ENCODE data around the gene OR5AR1. TPM values are rescaled to one million over a fixed set of nuclear protein-coding genes. Genes with fewer than 3 reads are reported as not detected.

Gene OR5AR1
- total RNA-seq: not detected

DNA sequence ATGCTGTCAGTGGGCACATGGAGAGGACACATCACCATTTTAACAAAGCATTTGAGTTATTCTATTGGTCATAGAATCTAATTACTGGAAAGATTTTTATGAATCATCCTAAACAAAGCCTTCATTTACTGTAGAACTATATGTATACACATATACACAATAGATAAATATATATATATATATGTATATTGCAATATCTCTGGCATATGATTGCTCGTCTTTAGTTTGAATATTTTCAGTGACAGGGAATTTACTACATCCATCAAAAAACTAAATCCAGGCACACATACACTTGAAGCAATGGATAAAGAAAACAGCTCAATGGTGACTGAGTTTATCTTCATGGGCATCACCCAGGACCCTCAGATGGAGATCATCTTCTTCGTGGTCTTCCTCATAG lies at the start of gene OR5AR1:
Gene OR5AR1, plus strand, starts transcription at position 301 of the 400 bp plus-strand sequence. Its CDS starts 0 bp downstream, at position 301.
- no peaks in the 10 kb centered on the region for H3K36me3 ChIP-seq
- no peaks in the 10 kb centered on the region for H3K4me1 ChIP-seq
- H3K27me3 ChIP-seq: no peaks in the 10 kb centered on the region
- H3K4me3 ChIP-seq: no peak within 1 kb of the TSS
- no peak for DNase-seq (ENCODE audit: extremely low spot score in 2 of 2)
- no peaks in the 10 kb centered on the region for H3K9me3 ChIP-seq
- intact Hi-C loops (cut with DNase I): no loop called here
- TF ChIP-seq POLR2A (IDR thresholded peaks at IDR 0.05) (no peak), POLR2AphosphoS5 (IDR thresholded peaks at IDR 0.05; ENCODE audit: insufficient read depth in 1 of 2, low read depth in 1 of 2) (no peak)
- TF ChIP-seq, protein P1, sequence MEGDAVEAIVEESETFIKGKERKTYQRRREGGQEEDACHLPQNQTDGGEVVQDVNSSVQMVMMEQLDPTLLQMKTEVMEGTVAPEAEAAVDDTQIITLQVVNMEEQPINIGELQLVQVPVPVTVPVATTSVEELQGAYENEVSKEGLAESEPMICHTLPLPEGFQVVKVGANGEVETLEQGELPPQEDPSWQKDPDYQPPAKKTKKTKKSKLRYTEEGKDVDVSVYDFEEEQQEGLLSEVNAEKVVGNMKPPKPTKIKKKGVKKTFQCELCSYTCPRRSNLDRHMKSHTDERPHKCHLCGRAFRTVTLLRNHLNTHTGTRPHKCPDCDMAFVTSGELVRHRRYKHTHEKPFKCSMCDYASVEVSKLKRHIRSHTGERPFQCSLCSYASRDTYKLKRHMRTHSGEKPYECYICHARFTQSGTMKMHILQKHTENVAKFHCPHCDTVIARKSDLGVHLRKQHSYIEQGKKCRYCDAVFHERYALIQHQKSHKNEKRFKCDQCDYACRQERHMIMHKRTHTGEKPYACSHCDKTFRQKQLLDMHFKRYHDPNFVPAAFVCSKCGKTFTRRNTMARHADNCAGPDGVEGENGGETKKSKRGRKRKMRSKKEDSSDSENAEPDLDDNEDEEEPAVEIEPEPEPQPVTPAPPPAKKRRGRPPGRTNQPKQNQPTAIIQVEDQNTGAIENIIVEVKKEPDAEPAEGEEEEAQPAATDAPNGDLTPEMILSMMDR (IDR thresholded peaks at IDR 0.05): no peak
- H3K27ac ChIP-seq: no peak within 1 kb of the TSS

DNA sequence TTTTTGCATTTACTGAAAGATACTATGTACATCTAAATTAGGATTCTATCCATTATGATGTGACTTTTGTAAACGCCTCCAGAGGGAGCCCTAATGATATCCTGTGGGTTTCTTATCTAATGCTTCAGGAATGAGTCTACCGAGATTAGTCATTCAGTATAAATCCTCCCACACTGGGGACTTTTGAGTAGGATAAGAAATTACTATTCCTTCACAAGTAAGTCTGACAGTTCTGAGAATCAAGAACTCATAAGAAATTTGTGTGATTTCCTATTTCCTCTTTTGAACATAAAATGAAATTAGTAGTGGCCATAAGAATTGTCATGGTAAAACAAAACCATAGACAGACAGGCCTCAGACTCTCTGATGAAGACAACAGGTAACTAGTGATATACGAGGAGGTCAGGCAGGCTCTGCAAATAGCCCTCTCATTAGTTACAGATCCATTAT lies 38.8 kb upstream of the OR5AR1 start:
- TF ChIP-seq POLR2AphosphoS5 (IDR thresholded peaks at IDR 0.05; ENCODE audit: insufficient read depth in 1 of 2, low read depth in 1 of 2) (no peak), POLR2A (IDR thresholded peaks at IDR 0.05) (no peak)
- TF ChIP-seq, protein P1 (IDR thresholded peaks at IDR 0.05): no peak
- intact Hi-C loops (cut with DNase I): no loop called here
- no peaks in the 10 kb centered on the region for H3K9me3 ChIP-seq
- no peak for DNase-seq (ENCODE audit: extremely low spot score in 2 of 2)
- no peaks in the 10 kb centered on the region for H3K27me3 ChIP-seq
- no peak overlapping the region for H3K27ac ChIP-seq
- no peaks in the 10 kb centered on the region for H3K36me3 ChIP-seq
- H3K4me3 ChIP-seq: no peak overlapping the region
- H3K4me1 ChIP-seq: no peaks in the 10 kb centered on the region

DNA sequence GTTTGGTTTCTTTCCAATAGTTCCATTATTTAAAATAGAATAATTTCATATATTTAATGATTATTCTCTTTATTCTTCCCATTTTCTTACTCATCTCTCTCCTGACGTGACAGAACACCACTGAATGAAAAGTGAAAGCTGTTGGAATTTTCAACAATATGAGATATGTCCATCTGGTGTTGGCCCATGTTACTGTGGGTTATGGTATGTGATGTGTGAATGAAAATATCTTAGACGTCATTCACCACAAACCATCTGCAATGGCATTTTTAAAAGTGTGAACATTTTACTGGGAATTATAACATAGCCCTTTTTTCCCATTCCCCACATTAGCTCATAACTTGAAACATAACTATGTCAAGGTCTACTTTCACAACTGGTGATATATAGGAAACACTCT lies 37.5 kb upstream of the OR5AR1 start:
- DNase-seq (ENCODE audit: extremely low spot score in 2 of 2): no peak
- no peaks in the 10 kb centered on the region for H3K4me1 ChIP-seq
- H3K36me3 ChIP-seq: no peaks in the 10 kb centered on the region
- no peaks in the 10 kb centered on the region for H3K27me3 ChIP-seq
- H3K9me3 ChIP-seq: no peaks in the 10 kb centered on the region
- intact Hi-C loops (cut with DNase I): no loop called here
- TF ChIP-seq, protein P1 (IDR thresholded peaks at IDR 0.05): no peak
- TF ChIP-seq POLR2AphosphoS5 (IDR thresholded peaks at IDR 0.05; ENCODE audit: insufficient read depth in 1 of 2, low read depth in 1 of 2) (no peak), POLR2A (IDR thresholded peaks at IDR 0.05) (no peak)
- H3K27ac ChIP-seq: no peak overlapping the region
- no peak overlapping the region for H3K4me3 ChIP-seq

DNA sequence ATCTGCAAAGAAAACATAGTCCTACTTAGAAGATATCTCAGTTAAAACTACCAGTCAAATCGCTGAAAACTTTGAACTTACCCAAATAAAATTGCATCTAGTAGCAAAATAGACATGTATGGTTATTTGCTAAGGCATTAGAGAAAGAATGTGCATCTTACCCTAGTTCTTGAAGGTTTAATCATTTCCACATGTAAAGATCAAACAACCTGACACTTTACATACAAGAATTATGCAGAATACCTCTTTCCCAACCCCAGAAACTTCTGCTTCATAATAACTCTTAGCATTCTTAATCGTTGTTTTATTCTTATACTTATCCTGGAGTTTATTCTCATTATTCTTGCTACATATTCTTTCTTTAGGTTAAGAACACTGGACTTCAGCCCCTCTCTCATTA lies 31.2 kb upstream of the OR5AR1 start:
- TF ChIP-seq POLR2A (IDR thresholded peaks at IDR 0.05): no peak
- TF ChIP-seq POLR2AphosphoS5 (IDR thresholded peaks at IDR 0.05; ENCODE audit: insufficient read depth in 1 of 2, low read depth in 1 of 2): no peak
- TF ChIP-seq, protein P1 (IDR thresholded peaks at IDR 0.05): no peak
- no peaks in the 10 kb centered on the region for H3K4me1 ChIP-seq
- H3K4me3 ChIP-seq: no peak overlapping the region
- DNase-seq (ENCODE audit: extremely low spot score in 2 of 2): no peak
- intact Hi-C loops (cut with DNase I): no loop called here
- H3K27ac ChIP-seq: no peak overlapping the region
- H3K27me3 ChIP-seq: no peaks in the 10 kb centered on the region
- H3K9me3 ChIP-seq: no peaks in the 10 kb centered on the region
- H3K36me3 ChIP-seq: no peaks in the 10 kb centered on the region

DNA sequence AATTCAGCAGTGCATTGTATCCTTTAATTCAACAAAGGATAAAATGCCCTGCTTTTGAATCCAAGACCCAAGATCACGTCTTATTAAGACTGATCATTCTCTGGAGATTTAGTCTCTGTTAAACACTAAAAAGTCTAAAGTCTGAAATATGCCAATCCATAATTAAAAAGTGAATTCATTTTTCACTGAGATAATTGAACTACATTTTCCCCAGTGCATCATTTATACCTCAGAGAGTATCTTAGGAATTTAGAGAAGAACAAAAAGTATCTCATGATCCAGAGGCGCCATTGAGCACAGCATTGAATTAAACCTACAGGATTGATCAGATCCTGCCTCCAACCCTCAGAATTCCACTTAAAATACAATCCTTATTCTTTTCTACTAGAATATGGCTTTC lies 26.6 kb upstream of the OR5AR1 start:
- no peaks in the 10 kb centered on the region for H3K36me3 ChIP-seq
- no peak overlapping the region for H3K4me3 ChIP-seq
- no peak overlapping the region for H3K27ac ChIP-seq
- intact Hi-C loops (cut with DNase I): no loop called here
- no peaks in the 10 kb centered on the region for H3K9me3 ChIP-seq
- DNase-seq (ENCODE audit: extremely low spot score in 2 of 2): no peak
- H3K27me3 ChIP-seq: no peaks in the 10 kb centered on the region
- TF ChIP-seq, protein P1 (IDR thresholded peaks at IDR 0.05): no peak
- TF ChIP-seq POLR2AphosphoS5 (IDR thresholded peaks at IDR 0.05; ENCODE audit: insufficient read depth in 1 of 2, low read depth in 1 of 2) (no peak), POLR2A (IDR thresholded peaks at IDR 0.05) (no peak)
- H3K4me1 ChIP-seq: no peaks in the 10 kb centered on the region

Measured in vagina (tissue), 2 donors.